GM23248 (cell line): ENCODE results near the gene EGLN3. TPM values are rescaled to one million over a fixed set of nuclear protein-coding genes. Genes with fewer than 3 reads are reported as not detected.

Source experiments
- DNase-seq: peaks from one replicate; pipeline ENCODE4 v3.0.0-alpha.2; 2015
- H2AFZ ChIP-seq: fragments of 200-600 bp; sonication (generic); 2 replicates; pipeline ENCODE4 v1.6.1; 2016; ENCODE audit warnings: antibody characterized with exemption
- H3F3A ChIP-seq: fragments of 200-600 bp; sonication (generic); 2 replicates; pipeline ENCODE4 v1.6.1; 2016; ENCODE audit warnings: mild to moderate bottlenecking, antibody characterized with exemption, mixed run types; ENCODE audit not compliant: insufficient read depth
- H3K27ac ChIP-seq: fragments of 200-600 bp; sonication (generic); 2 replicates; pipeline ENCODE4 v1.5.1; 2016; ENCODE audit warnings: mild to moderate bottlenecking
- H3K27me3 ChIP-seq: fragments of 200-600 bp; sonication (generic); replicated peaks from 2 replicates; pipeline ENCODE4 v1.6.1; 2016; ENCODE audit warnings: mild to moderate bottlenecking; ENCODE audit not compliant: insufficient read depth
- H3K36me3 ChIP-seq: fragments of 200-600 bp; sonication (generic); 2 replicates; pipeline ENCODE4 v1.6.1; 2016; ENCODE audit warnings: low read depth, mild to moderate bottlenecking
- H3K4me1 ChIP-seq: fragments of 200-600 bp; sonication (generic); 2 replicates; pipeline ENCODE4 v1.6.1; 2016; ENCODE audit warnings: mild to moderate bottlenecking; ENCODE audit not compliant: insufficient read depth
- H3K4me2 ChIP-seq: fragments of 200-600 bp; sonication (generic); one replicate; pipeline ENCODE4 v1.6.1; 2016; ENCODE audit warnings: mild to moderate bottlenecking; ENCODE audit not compliant: unreplicated experiment
- H3K4me3 ChIP-seq: fragments of 200-600 bp; sonication (generic); 2 replicates; pipeline ENCODE4 v1.5.1; 2016; ENCODE audit warnings: mild to moderate bottlenecking
- H3K79me2 ChIP-seq: fragments of 200-600 bp; sonication (generic); 2 replicates; pipeline ENCODE4 v1.6.1; 2016; ENCODE audit warnings: mild to moderate bottlenecking; ENCODE audit not compliant: insufficient read depth
- H3K9ac ChIP-seq: fragments of 200-600 bp; sonication (generic); 2 replicates; pipeline ENCODE4 v1.6.1; 2016; ENCODE audit warnings: mild to moderate bottlenecking
- H3K9me2 ChIP-seq: fragments of 200-600 bp; sonication (generic); 2 replicates; pipeline ENCODE4 v1.6.1; 2016; ENCODE audit warnings: mixed run types, mild to moderate bottlenecking, moderate library complexity; ENCODE audit not compliant: insufficient read depth
- H3K9me3 ChIP-seq: fragments of 200-600 bp; sonication (generic); one replicate; pipeline ENCODE4 v1.6.1; 2017; ENCODE audit warnings: low read depth
- H4K20me1 ChIP-seq: fragments of 200-600 bp; sonication (generic); 2 replicates; pipeline ENCODE4 v1.6.0; 2016; ENCODE audit not compliant: insufficient read depth
- EZH2 ChIP-seq: fragments of 200-600 bp; sonication (generic); IDR thresholded peaks from 2 replicates; pipeline ENCODE4 v1.6.1; 2018; ENCODE audit warnings: antibody characterized with exemption, mild to moderate bottlenecking; ENCODE audit not compliant: insufficient read depth, poor library complexity, severe bottlenecking
- EZH2phosphoT487 ChIP-seq: fragments of 200-600 bp; sonication (generic); IDR thresholded peaks from 2 replicates; pipeline ENCODE4 v1.6.1; 2018; ENCODE audit warnings: antibody characterized with exemption, moderate library complexity, mild to moderate bottlenecking, low read depth; ENCODE audit not compliant: insufficient read depth
- WGBS, 2 experiments: methylation state at CpG; one replicate each; pipeline ENCODE4 v1.1.6; 2015 to 2017; ENCODE audit warnings: low lambda C conversion rate in 2 of 2, low coverage in 1 of 2; ENCODE audit errors: missing lambda C conversion rate in 2 of 2; 5-methylcytosine and 5-hydroxymethylcytosine counted together
- in situ Hi-C: fragments of 300-500 bp; cut with MboI; formaldehyde crosslinking; loops from 2 replicates; pipeline ENCODE4 v1.15.0; 2020
- polyA plus RNA-seq: library from polyadenylated mRNA; unstranded; fragments of >200 nt; fragmentation: Nextera tagmentation; extraction: Ambion mirVana; gene quantifications from 2 replicates; pipeline ENCODE4 v1.2.1, GENCODE V29; 2016
- total RNA-seq: library from RNA; depleted of rRNA; stranded (reverse); fragments of >200 nt; shearing (Covaris generic); gene quantifications from 2 replicates; pipeline ENCODE4 v1.2.3, GENCODE V29; 2014

EGLN3 gene
- total and polyA plus RNA-seq, 2 experiments from 2014 or later = 0.11 to 0.22 TPM

GRCh38 chr14:33943096-33943883 lies 7.6 kb downstream of the EGLN3 start:
- Histone ChIP-seq H3K4me1 (0 out of 2 replicates have a peak, but pooled peaks cover under 1% of the 10 kb centered on the region), H2AFZ (no peak overlapping the region), H4K20me1 (no peaks in the 10 kb centered on the region), H3K9me2 (no peaks in the 10 kb centered on the region), H3K36me3 (no peaks in the 10 kb centered on the region), H3K4me2 (no peak overlapping the region), H3K79me2 (no peaks in the 10 kb centered on the region), H3F3A (no peaks in the 10 kb centered on the region), H3K27ac (no peak overlapping the region), H3K9me3 (no peaks in the 10 kb centered on the region), H3K27me3 (peaks cover 17% of the 10 kb centered on the region; the same call in 1 of the 2 replicates), H3K4me3 (no peak overlapping the region), H3K9ac (no peak overlapping the region)
- in situ Hi-C loops = no loop called here
- no peak for TF ChIP-seq EZH2phosphoT487
- 69 to 71% methylated on average over 8 of the region's 8 CpGs for WGBS, 2 experiments
- DNase-seq = no peak

GRCh38 chr14:33941718-33942117 lies 9.2 kb downstream of the EGLN3 start:
- no peaks in the 10 kb centered on the region for H3K9me3 ChIP-seq
- no peak overlapping the region for H3K4me2 ChIP-seq
- H3K9ac ChIP-seq = no peak overlapping the region
- no peaks in the 10 kb centered on the region for H4K20me1 ChIP-seq
- TF ChIP-seq EZH2phosphoT487 (no peak), EZH2 (no peak)
- in situ Hi-C loops = no loop called here
- H3K79me2 ChIP-seq = no peaks in the 10 kb centered on the region
- DNase-seq = no peak
- peaks cover 10% of the 10 kb centered on the region; the same call in 1 of the 2 replicates for H3K27me3 ChIP-seq
- H2AFZ ChIP-seq = no peak overlapping the region
- no peaks in the 10 kb centered on the region for H3K36me3 ChIP-seq
- no peaks in the 10 kb centered on the region for H3F3A ChIP-seq
- H3K4me3 ChIP-seq = no peak overlapping the region
- no peaks in the 10 kb centered on the region for H3K9me2 ChIP-seq
- H3K4me1 ChIP-seq = 0 out of 2 replicates have a peak, but pooled peaks cover 4% of the 10 kb centered on the region
- 29 to 33% methylated on average over 3 of the region's 3 CpGs for WGBS, 2 experiments
- H3K27ac ChIP-seq = no peak overlapping the region

- in situ Hi-C loops = no loop called here
- no peak overlapping the region for H3K4me3 ChIP-seq
- 41 to 58% methylated on average over 5 of the region's 5 CpGs for WGBS, 2 experiments
- 0 out of 2 replicates have a peak, but pooled peaks cover 4% of the 10 kb centered on the region for H3K4me1 ChIP-seq
- H3K27me3 ChIP-seq = peaks cover 10% of the 10 kb centered on the region; the same call in 1 of the 2 replicates
- no peaks in the 10 kb centered on the region for H4K20me1 ChIP-seq
- H3K9me2 ChIP-seq = no peaks in the 10 kb centered on the region
- H3K27ac ChIP-seq = no peak overlapping the region
- no peak for TF ChIP-seq EZH2
- no peak for TF ChIP-seq EZH2phosphoT487
- no peak overlapping the region for H3K9ac ChIP-seq
- H3K36me3 ChIP-seq = no peaks in the 10 kb centered on the region
- no peaks in the 10 kb centered on the region for H3K79me2 ChIP-seq
- H3K9me3 ChIP-seq = no peaks in the 10 kb centered on the region
- DNase-seq = no peak
- no peak overlapping the region for H3K4me2 ChIP-seq
- no peak overlapping the region for H2AFZ ChIP-seq
- no peaks in the 10 kb centered on the region for H3F3A ChIP-seq
Observed at GRCh38 chr14:33940561-33941011, 10.3 kb downstream of the EGLN3 start.

GRCh38 chr14:33938131-33938949 lies 12.5 kb downstream of the EGLN3 start:
- Histone ChIP-seq H3K4me1 (0 out of 2 replicates have a peak, but pooled peaks cover 4% of the 10 kb centered on the region), H3K4me2 (no peak overlapping the region), H3K27ac (no peak overlapping the region), H3K27me3 (0 out of 2 replicates have a peak, but pooled peaks cover 5% of the 10 kb centered on the region), H3K9me3 (no peaks in the 10 kb centered on the region), H2AFZ (peak overlapping the region; percentile 41; the same call in 1 of the 2 replicates), H3K4me3 (no peak overlapping the region), H3K9me2 (no peaks in the 10 kb centered on the region), H3K79me2 (no peaks in the 10 kb centered on the region), H3K9ac (no peak overlapping the region), H4K20me1 (no peaks in the 10 kb centered on the region), H3K36me3 (no peaks in the 10 kb centered on the region), H3F3A (no peaks in the 10 kb centered on the region)
- in situ Hi-C loops = no loop called here
- peak; percentile 19 for DNase-seq
- 29 to 32% methylated on average over 19 to 20 of the region's 20 CpGs for WGBS, 2 experiments
- TF ChIP-seq EZH2phosphoT487 = no peak
- TF ChIP-seq EZH2 = no peak
